Stimulated activated naive CD8-positive, alpha-beta T cell treated with anti-CD3 and anti-CD28 coated beads, Interleukin-15, Interleukin-2, amounts not matched to agents 100 ng/mL and 50 ng/mL, for 24 hours (primary cell): ENCODE data around the gene ARMC9.

Source experiments
- H3K27ac Mint-ChIP-seq: one replicate; pipeline ENCODE4 v1.8.0; 2021; ENCODE audit warnings: mild to moderate bottlenecking, mixed read lengths
- H3K27me3 Mint-ChIP-seq: one replicate; pipeline ENCODE4 v1.8.0; 2021; ENCODE audit warnings: mixed read lengths
- H3K36me3 Mint-ChIP-seq: one replicate; pipeline ENCODE4 v1.8.0; 2021; ENCODE audit warnings: low read depth, mixed read lengths
- H3K4me1 Mint-ChIP-seq: one replicate; pipeline ENCODE4 v1.8.0; 2021; ENCODE audit warnings: low read depth, mixed read lengths
- H3K4me3 Mint-ChIP-seq: one replicate; pipeline ENCODE4 v1.8.0; 2021; ENCODE audit warnings: mild to moderate bottlenecking, mixed read lengths
- H3K9me3 Mint-ChIP-seq: one replicate; pipeline ENCODE4 v1.8.0; 2021; ENCODE audit warnings: mixed read lengths

The ARMC9 gene

GRCh38 chr2:231332872-231333500, 134.6 kb downstream of the ARMC9 start:
- H3K4me3 Mint-ChIP-seq = no peak overlapping the region
- H3K27me3 Mint-ChIP-seq = no peaks in the 10 kb centered on the region
- no peaks in the 10 kb centered on the region for H3K36me3 Mint-ChIP-seq
- no peak overlapping the region for H3K27ac Mint-ChIP-seq
- no peaks in the 10 kb centered on the region for H3K4me1 Mint-ChIP-seq
- H3K9me3 Mint-ChIP-seq = no peaks in the 10 kb centered on the region

DNA sequence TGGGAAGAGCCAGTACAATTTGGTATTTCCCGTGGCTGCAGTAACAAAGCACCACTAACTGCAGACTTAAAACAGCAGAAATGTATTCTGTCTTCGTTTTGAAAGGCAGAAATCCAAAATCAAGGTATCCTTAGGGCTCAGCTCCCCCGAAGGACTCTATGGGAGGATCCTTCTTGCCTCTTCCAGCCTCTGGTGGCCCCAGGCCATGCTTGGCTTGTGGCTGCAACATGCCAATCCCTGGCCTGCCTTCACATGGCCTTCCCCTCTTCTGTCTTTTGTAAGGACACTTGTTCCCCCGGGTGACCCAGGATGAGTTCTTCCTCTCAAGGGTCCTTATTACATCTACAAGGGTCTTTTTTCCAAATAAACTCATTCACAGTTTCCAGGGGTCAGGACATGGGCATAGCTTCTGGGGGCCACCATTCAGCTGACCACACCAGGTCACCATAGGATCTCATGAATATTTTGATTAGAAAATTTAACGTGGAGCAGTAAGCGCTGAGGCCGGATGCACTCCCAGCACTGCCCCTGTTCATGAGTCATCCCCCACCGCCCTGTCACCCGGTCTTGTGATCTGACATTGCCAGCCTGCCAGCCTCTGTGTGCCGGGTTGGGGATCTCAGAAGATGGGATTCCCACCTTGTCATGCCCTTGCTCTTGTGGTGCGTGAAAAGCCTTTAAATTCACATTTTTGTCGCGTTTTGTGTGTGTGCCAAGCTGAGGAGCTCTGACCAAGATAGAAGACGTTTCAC, 135.9 kb downstream of the ARMC9 start:
- Mint-ChIP-seq H3K27ac (no peak overlapping the region), H3K4me3 (no peak overlapping the region), H3K4me1 (no peaks in the 10 kb centered on the region), H3K9me3 (no peaks in the 10 kb centered on the region), H3K36me3 (no peaks in the 10 kb centered on the region), H3K27me3 (no peaks in the 10 kb centered on the region)

DNA sequence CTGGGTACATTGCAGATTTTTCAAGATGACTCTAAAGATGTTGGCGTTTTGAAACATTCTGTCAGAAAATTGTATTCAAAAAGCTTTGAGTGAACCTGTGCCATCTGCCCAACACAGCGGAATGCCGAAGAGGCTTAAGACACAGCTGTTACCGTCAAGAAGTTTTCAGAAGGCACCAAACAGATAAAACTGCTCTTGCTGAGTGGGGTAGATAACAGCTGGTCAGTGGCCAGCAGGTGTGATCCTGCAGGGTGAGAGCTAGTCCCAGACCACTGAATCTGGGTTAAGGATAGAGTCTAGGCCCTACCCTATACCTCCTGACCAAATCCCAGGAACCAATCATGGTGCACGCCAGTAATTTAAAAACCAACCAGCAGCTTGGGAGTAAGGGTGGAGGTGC, 136.6 kb downstream of the ARMC9 start:
- Mint-ChIP-seq H3K27me3 (no peaks in the 10 kb centered on the region), H3K4me1 (no peaks in the 10 kb centered on the region), H3K36me3 (no peaks in the 10 kb centered on the region), H3K27ac (no peak overlapping the region), H3K9me3 (no peaks in the 10 kb centered on the region), H3K4me3 (no peak overlapping the region)

- H3K27me3 Mint-ChIP-seq = no peaks in the 10 kb centered on the region
- no peak overlapping the region for H3K27ac Mint-ChIP-seq
- H3K4me3 Mint-ChIP-seq = no peak overlapping the region
- H3K9me3 Mint-ChIP-seq = no peaks in the 10 kb centered on the region
- no peaks in the 10 kb centered on the region for H3K4me1 Mint-ChIP-seq
- H3K36me3 Mint-ChIP-seq = no peaks in the 10 kb centered on the region
Measured at GRCh38 chr2:231335591-231335990, 137.2 kb downstream of the ARMC9 start.

DNA sequence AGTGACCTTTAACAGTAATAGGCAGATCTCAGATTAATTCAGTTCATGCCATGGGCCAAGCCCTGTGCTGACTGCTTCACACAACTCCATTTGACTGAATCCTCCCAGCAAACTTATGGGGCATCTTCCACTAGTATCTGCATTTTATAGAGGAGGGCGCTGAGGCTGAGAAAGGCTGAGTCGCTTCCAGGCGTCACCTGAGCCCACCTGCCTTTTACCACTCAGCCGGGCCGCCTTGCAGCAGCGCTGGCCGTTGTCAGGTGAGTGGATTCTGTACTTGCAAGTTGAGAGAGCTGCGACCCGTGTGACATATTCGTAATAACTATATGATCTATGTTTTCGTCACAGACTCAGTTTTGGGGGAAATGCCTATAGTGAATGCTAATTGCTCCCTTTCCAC, 137.8 kb downstream of the ARMC9 start:
- H3K36me3 Mint-ChIP-seq = no peaks in the 10 kb centered on the region
- H3K9me3 Mint-ChIP-seq = no peaks in the 10 kb centered on the region
- H3K4me1 Mint-ChIP-seq = no peaks in the 10 kb centered on the region
- no peaks in the 10 kb centered on the region for H3K27me3 Mint-ChIP-seq
- H3K4me3 Mint-ChIP-seq = no peak overlapping the region
- H3K27ac Mint-ChIP-seq = no peak overlapping the region

GRCh38 chr2:231336700-231337099, 138.3 kb downstream of the ARMC9 start:
- H3K4me3 Mint-ChIP-seq = no peak overlapping the region
- H3K36me3 Mint-ChIP-seq = no peaks in the 10 kb centered on the region
- no peaks in the 10 kb centered on the region for H3K27me3 Mint-ChIP-seq
- no peaks in the 10 kb centered on the region for H3K9me3 Mint-ChIP-seq
- no peak overlapping the region for H3K27ac Mint-ChIP-seq
- H3K4me1 Mint-ChIP-seq = no peaks in the 10 kb centered on the region

DNA sequence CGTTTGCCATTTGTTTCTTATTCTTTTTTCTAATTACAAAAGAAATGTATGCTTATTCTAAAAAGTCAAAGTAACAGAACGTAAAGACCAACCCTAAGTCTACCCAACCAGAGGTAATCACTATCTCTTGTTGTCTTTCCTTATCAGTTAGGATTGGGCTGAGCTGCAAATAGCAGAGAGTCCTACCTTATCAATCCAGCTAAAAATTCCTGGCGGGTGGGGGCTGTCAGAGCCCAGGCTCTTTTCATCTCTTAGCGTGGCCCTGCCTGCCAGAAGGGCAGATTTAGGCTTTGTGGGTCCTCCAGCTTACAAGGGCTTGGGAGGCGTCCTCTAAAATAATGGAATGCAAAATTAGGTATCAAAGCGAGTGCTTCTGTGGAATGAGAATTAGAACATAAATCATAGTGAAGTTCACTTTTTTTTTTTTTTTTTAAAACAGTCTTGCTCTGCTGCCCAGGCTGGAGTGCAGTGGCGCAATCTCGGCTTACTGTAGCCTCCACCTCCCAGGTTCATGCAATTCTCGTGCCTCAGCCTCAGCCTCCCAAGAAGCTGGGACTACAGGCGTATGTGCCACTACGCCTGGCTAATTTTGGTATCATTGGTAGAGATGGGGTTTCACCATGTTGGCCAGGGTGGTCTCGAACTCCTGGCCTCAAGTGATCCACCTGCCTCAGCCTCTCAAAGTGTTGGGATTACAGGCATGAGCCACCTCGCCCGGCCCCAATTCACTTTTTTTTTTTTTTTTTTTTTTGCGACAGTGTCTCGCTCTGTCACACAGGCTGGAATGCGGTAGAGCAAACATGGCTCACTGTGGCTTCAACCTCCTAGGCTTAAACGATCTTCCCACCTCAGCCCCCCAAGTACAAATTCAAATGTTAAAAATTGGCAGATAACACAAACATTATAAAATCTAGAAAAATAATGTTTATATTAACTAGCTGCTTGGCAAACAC, 139.7 kb downstream of the ARMC9 start:
- no peaks in the 10 kb centered on the region for H3K4me1 Mint-ChIP-seq
- H3K27me3 Mint-ChIP-seq = no peaks in the 10 kb centered on the region
- no peak overlapping the region for H3K4me3 Mint-ChIP-seq
- H3K36me3 Mint-ChIP-seq = no peaks in the 10 kb centered on the region
- H3K9me3 Mint-ChIP-seq = no peaks in the 10 kb centered on the region
- no peak overlapping the region for H3K27ac Mint-ChIP-seq

DNA sequence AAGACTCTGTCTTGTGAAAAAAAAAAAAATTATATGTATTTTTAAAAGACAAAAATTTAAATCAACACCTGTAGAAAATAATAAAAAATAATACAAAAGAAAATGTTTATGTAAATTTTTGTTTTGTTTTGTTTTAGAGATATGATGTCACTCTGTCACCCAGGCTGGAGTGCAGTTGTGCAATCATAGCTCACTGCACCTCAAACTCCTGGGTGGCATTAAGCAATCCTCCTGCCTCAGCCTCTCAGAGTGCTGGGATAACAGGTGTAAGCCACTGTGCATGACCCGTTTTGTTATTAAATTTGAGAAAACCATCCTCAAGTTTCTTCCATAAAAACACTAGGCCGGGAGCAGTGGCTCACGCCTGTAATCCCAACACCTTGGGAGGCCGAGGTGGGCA, 140.9 kb downstream of the ARMC9 start:
- H3K4me3 Mint-ChIP-seq = no peak overlapping the region
- no peaks in the 10 kb centered on the region for H3K36me3 Mint-ChIP-seq
- H3K27ac Mint-ChIP-seq = no peak overlapping the region
- no peaks in the 10 kb centered on the region for H3K27me3 Mint-ChIP-seq
- no peaks in the 10 kb centered on the region for H3K4me1 Mint-ChIP-seq
- H3K9me3 Mint-ChIP-seq = no peaks in the 10 kb centered on the region

DNA sequence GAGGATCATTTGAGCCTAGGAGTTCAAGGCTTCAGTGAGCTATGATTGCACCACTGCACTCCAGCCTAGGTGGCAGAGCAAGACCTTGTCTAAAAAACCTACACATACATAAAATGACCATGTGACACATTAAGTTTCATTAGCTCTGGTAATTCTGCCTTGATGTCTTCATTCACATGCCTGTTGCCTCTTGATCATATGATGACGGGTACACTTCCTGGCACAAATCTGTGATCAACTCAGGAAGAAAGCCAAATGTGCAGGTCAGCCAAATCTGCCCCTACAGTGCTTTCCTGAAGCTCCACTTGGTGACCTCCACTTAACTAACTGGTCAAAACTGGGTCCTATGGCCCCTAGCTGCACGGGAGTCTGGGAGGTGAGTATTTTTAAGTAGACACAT, 142.7 kb downstream of the ARMC9 start:
- Mint-ChIP-seq H3K9me3 (no peaks in the 10 kb centered on the region), H3K4me1 (no peaks in the 10 kb centered on the region), H3K27ac (no peak overlapping the region)

DNA sequence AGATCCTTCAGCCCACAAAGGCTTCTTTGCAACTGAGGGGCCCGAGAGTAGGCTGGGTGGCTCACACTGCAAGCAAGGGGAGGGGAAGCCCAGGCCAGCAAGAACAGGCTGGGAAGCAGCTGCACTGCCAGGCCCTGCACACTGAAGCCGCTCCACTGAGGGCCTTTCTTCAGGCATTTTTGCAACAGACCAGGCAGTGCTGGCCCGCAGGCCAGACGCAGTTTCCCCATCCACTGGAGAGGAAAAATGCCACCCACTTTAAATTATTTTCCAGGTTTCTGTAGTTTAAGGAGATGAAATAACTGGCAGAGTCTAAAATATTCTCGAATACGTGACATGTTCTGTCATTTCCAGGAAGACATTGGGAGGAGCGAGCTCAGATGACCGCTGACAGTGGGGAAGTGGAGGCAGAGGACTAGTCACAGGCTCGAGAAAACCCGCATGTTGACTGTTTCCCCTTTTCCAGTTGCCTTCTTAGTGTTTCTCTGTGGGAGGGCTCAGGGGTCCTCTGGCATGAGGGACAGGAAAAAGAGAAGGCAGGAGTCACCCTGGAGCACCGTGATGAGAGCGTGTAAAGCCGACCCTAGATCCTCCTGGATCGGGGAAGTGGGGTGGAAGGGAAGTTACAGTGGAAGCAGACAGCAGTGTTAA, 143.8 kb downstream of the ARMC9 start:
- no peaks in the 10 kb centered on the region for H3K36me3 Mint-ChIP-seq
- H3K4me3 Mint-ChIP-seq = no peak overlapping the region
- no peak overlapping the region for H3K27ac Mint-ChIP-seq
- no peaks in the 10 kb centered on the region for H3K4me1 Mint-ChIP-seq
- no peaks in the 10 kb centered on the region for H3K27me3 Mint-ChIP-seq
- H3K9me3 Mint-ChIP-seq = no peaks in the 10 kb centered on the region

More for the DNA sequence above, 142.7 kb downstream of the ARMC9 start:
- H3K27me3 Mint-ChIP-seq = no peaks in the 10 kb centered on the region
- H3K36me3 Mint-ChIP-seq = no peaks in the 10 kb centered on the region
- no peak overlapping the region for H3K4me3 Mint-ChIP-seq

DNA sequence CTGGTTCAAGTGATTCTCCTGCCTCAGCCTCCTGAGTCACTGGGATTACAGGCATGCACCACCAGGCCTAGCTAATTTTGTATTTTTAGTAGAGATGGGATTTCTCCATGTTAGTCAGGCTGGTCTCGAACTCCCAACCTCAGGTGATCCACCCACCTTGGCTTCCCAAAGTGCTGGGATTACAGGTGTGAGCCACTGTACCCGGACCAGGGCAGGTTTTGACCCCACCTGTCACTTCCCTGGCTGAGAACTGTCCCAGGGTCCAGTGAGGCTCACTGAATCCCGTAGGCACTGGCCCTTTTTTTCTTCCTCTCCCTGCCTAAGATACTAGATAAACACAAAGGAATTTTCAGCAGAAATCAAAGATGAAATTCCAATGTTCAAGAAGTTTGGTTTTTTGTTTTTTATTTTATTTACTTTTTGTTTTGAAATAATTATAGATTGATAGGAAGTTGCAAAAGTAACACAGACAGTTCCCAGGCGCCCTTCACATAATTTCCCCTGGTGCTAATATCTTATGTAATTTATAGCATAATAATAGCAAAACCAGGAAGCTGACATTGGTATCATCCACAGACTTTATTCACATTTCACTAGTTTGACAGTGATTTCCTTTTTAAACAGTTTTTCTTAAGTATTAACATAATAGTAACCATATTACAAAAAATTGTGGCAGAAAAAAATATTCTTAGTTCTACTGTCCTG, 144.7 kb downstream of the ARMC9 start:
- Mint-ChIP-seq H3K4me1 (no peaks in the 10 kb centered on the region), H3K9me3 (no peaks in the 10 kb centered on the region), H3K4me3 (no peak overlapping the region), H3K27ac (no peak overlapping the region), H3K27me3 (no peaks in the 10 kb centered on the region), H3K36me3 (no peaks in the 10 kb centered on the region)

DNA sequence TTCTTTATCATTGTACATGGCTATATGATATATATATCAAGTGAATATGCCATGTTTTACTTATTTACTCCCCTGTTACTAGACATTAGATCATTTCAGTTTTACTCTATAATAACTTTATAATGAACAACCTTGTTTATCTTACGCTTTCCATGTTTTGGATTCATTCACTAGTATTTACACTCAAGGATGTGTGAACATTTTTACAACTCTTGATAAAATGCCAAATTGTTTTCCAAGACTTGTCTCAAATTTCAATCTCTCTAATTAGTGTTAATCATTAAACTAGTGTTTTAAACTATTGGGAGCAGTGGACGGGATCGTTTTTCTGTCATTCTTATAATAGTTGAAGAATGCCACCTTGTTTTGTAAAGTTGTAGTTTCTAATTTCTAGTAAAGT, 145.6 kb downstream of the ARMC9 start:
- no peaks in the 10 kb centered on the region for H3K4me1 Mint-ChIP-seq
- no peaks in the 10 kb centered on the region for H3K9me3 Mint-ChIP-seq
- no peak overlapping the region for H3K27ac Mint-ChIP-seq
- no peak overlapping the region for H3K4me3 Mint-ChIP-seq
- no peaks in the 10 kb centered on the region for H3K36me3 Mint-ChIP-seq
- H3K27me3 Mint-ChIP-seq = no peaks in the 10 kb centered on the region

- H3K27ac Mint-ChIP-seq = no peak overlapping the region
- H3K36me3 Mint-ChIP-seq = no peaks in the 10 kb centered on the region
- no peak overlapping the region for H3K4me3 Mint-ChIP-seq
- H3K4me1 Mint-ChIP-seq = no peaks in the 10 kb centered on the region
- H3K27me3 Mint-ChIP-seq = no peaks in the 10 kb centered on the region
- H3K9me3 Mint-ChIP-seq = no peaks in the 10 kb centered on the region
Measured at GRCh38 chr2:231344851-231345250, 146.4 kb downstream of the ARMC9 start.

GRCh38 chr2:231347081-231347480, 148.7 kb downstream of the ARMC9 start:
- no peaks in the 10 kb centered on the region for H3K4me1 Mint-ChIP-seq
- H3K27me3 Mint-ChIP-seq = no peaks in the 10 kb centered on the region
- no peak overlapping the region for H3K27ac Mint-ChIP-seq
- no peaks in the 10 kb centered on the region for H3K36me3 Mint-ChIP-seq
- no peaks in the 10 kb centered on the region for H3K9me3 Mint-ChIP-seq
- H3K4me3 Mint-ChIP-seq = no peak overlapping the region
